SK-N-SH treated with all-trans-retinoic acid at 6 μM for 48 hours (cell line): ENCODE data around the gene CALML3.

Source experiments
- ATAC-seq: fragments of 200-7000 bp; cut with Tn5 transposase; 3 replicates; pipeline ENCODE4 v1.9.1; 2020; ENCODE audit warnings: mild to moderate bottlenecking, moderate library complexity
- ARNTL ChIP-seq: fragments of 450-650 bp; formaldehyde crosslinking; IDR thresholded peaks from 2 replicates; pipeline ENCODE4 v1.5.0; 2020; ENCODE audit warnings: low read depth, mild to moderate bottlenecking, moderate library complexity, borderline replicate concordance
- BACH2 ChIP-seq: fragments of 250-450 bp; sonication (Bioruptor Pico); IDR thresholded peaks from 2 replicates; pipeline ENCODE4 v1.9.0; 2021; ENCODE audit warnings: mild to moderate bottlenecking, borderline replicate concordance
- CSDC2 ChIP-seq: fragments of 250-450 bp; sonication (Bioruptor Pico); IDR thresholded peaks from 2 replicates; pipeline ENCODE4 v1.5.0; 2020; ENCODE audit warnings: mild to moderate bottlenecking, moderate library complexity
- GLIS3 ChIP-seq: fragments of 250-450 bp; sonication (Bioruptor Pico); IDR thresholded peaks from 2 replicates; pipeline ENCODE4 v1.5.0; 2020; ENCODE audit warnings: mild to moderate bottlenecking, moderate library complexity
- ISL1 ChIP-seq: fragments of 250-450 bp; sonication (Bioruptor Pico); IDR thresholded peaks from 2 replicates; pipeline ENCODE4 v2.1.2; 2022; ENCODE audit warnings: mild to moderate bottlenecking, moderate library complexity
- PPARA ChIP-seq: fragments of 250-450 bp; sonication (Bioruptor Pico); IDR thresholded peaks from 2 replicates; pipeline ENCODE4 v1.5.0; 2020; ENCODE audit warnings: mild to moderate bottlenecking, borderline replicate concordance
- RARB ChIP-seq: fragments of 250-450 bp; sonication (Bioruptor Pico); IDR thresholded peaks from 2 replicates; pipeline ENCODE4 v1.8.0; 2021; ENCODE audit warnings: mild to moderate bottlenecking, moderate library complexity
- SNAI2 ChIP-seq: fragments of 250-450 bp; sonication (Bioruptor Pico); IDR thresholded peaks from 2 replicates; pipeline ENCODE4 v1.5.0; 2020; ENCODE audit warnings: mild to moderate bottlenecking, moderate library complexity
- TCF4 ChIP-seq: fragments of 250-450 bp; sonication (Bioruptor Pico); IDR thresholded peaks from 2 replicates; pipeline ENCODE4 v1.8.0; 2021; ENCODE audit warnings: mild to moderate bottlenecking, moderate library complexity, borderline replicate concordance
- TOX ChIP-seq: fragments of 250-450 bp; sonication (Bioruptor Pico); IDR thresholded peaks from 2 replicates; pipeline ENCODE4 v1.8.0; 2021; ENCODE audit warnings: mild to moderate bottlenecking, moderate library complexity, borderline replicate concordance
- ZC3H10 ChIP-seq: fragments of 250-450 bp; sonication (Bioruptor Pico); IDR thresholded peaks from 2 replicates; pipeline ENCODE4 v1.5.1; 2021; ENCODE audit warnings: mild to moderate bottlenecking, moderate library complexity
- ZFP3 ChIP-seq: fragments of 250-450 bp; sonication (Bioruptor Pico); IDR thresholded peaks from 2 replicates; pipeline ENCODE4 v1.5.0; 2020; ENCODE audit warnings: mild to moderate bottlenecking, moderate library complexity
- ZNF70 ChIP-seq: fragments of 450-650 bp; formaldehyde crosslinking; IDR thresholded peaks from 2 replicates; pipeline ENCODE4 v1.5.0; 2020; ENCODE audit warnings: mild to moderate bottlenecking, moderate library complexity
- ZNF8 ChIP-seq: fragments of 450-650 bp; formaldehyde crosslinking; IDR thresholded peaks from 2 replicates; pipeline ENCODE4 v1.5.0; 2020; ENCODE audit warnings: mild to moderate bottlenecking, moderate library complexity
- TF ChIP-seq, protein P1 (sequence below): fragments of 250-450 bp; sonication (Bioruptor Pico); IDR thresholded peaks from 2 replicates; pipeline ENCODE4 v1.5.1; 2021; ENCODE audit warnings: mild to moderate bottlenecking, moderate library complexity
- TF ChIP-seq, protein P2 (sequence below): fragments of 250-450 bp; sonication (Bioruptor Pico); IDR thresholded peaks from 2 replicates; pipeline ENCODE4 v1.5.1; 2020; ENCODE audit warnings: low read depth, mild to moderate bottlenecking, moderate library complexity
- TF ChIP-seq, protein P3 (sequence below): fragments of 250-450 bp; sonication (Bioruptor Pico); IDR thresholded peaks from 2 replicates; pipeline ENCODE4 v1.8.0; 2021; ENCODE audit warnings: low read depth, mild to moderate bottlenecking, moderate library complexity, borderline replicate concordance
- TF ChIP-seq, protein P4 (sequence below): fragments of 250-450 bp; sonication (Bioruptor Pico); IDR thresholded peaks from 2 replicates; pipeline ENCODE4 v1.5.0; 2020; ENCODE audit warnings: mild to moderate bottlenecking, moderate library complexity
- TF ChIP-seq, protein P5 (sequence below): fragments of 250-450 bp; sonication (Bioruptor Pico); IDR thresholded peaks from 2 replicates; pipeline ENCODE4 v1.8.0; 2020; ENCODE audit warnings: mild to moderate bottlenecking, moderate library complexity, borderline replicate concordance

CALML3 gene

DNA sequence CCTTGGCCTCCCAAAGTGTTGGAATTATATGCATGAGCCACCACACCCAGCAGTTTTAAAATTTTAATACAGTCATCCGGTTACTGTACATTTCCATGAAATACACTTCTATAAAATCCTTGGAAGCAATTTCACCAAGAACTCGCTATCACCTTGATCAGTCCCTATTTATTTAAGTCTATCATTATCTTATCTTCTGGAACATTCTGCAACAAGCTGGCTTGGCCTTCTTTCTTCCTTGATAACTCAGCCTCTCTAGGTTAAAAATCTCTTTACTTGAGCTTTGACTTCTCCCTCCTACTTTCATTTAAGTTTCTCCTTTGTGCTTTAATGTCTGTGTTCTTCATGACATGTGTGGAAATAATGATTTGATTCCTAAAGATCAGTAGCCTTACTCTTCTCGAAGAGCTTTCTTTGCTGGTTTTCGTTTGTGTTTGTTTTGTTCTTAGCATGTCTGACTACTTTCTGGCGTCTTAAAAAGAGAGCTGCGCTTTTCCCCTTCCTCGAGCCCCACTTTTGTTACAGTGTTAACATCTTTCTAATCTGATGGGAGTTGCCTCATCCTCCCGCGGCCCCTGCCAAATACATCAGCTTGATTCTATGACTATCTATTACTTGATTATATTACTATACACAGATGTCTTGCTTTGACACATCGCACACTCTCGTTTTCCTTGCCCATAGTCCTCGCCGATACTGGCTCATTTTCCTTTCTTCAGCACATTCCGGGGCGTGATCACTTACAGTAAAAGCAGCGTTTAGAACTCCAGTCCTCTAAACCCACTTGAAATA, 14.3 kb upstream of the CALML3 start:
- no peak for TF ChIP-seq ZC3H10
- TF ChIP-seq, protein P1, sequence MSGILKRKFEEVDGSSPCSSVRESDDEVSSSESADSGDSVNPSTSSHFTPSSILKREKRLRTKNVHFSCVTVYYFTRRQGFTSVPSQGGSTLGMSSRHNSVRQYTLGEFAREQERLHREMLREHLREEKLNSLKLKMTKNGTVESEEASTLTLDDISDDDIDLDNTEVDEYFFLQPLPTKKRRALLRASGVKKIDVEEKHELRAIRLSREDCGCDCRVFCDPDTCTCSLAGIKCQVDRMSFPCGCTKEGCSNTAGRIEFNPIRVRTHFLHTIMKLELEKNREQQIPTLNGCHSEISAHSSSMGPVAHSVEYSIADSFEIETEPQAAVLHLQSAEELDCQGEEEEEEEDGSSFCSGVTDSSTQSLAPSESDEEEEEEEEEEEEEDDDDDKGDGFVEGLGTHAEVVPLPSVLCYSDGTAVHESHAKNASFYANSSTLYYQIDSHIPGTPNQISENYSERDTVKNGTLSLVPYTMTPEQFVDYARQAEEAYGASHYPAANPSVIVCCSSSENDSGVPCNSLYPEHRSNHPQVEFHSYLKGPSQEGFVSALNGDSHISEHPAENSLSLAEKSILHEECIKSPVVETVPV (CRISPR knock-in tag), result no peak
- no peak for TF ChIP-seq TCF4 (CRISPR knock-in tag)
- TF ChIP-seq, protein P2, sequence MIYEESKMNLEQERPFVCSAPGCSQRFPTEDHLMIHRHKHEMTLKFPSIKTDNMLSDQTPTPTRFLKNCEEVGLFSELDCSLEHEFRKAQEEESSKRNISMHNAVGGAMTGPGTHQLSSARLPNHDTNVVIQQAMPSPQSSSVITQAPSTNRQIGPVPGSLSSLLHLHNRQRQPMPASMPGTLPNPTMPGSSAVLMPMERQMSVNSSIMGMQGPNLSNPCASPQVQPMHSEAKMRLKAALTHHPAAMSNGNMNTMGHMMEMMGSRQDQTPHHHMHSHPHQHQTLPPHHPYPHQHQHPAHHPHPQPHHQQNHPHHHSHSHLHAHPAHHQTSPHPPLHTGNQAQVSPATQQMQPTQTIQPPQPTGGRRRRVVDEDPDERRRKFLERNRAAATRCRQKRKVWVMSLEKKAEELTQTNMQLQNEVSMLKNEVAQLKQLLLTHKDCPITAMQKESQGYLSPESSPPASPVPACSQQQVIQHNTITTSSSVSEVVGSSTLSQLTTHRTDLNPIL (CRISPR knock-in tag), result no peak
- TF ChIP-seq ZFP3 (CRISPR knock-in tag), result no peak
- no peak for TF ChIP-seq TOX (CRISPR knock-in tag)
- no peak for TF ChIP-seq RARB (CRISPR knock-in tag)
- no peak for TF ChIP-seq BACH2
- TF ChIP-seq, protein P3, sequence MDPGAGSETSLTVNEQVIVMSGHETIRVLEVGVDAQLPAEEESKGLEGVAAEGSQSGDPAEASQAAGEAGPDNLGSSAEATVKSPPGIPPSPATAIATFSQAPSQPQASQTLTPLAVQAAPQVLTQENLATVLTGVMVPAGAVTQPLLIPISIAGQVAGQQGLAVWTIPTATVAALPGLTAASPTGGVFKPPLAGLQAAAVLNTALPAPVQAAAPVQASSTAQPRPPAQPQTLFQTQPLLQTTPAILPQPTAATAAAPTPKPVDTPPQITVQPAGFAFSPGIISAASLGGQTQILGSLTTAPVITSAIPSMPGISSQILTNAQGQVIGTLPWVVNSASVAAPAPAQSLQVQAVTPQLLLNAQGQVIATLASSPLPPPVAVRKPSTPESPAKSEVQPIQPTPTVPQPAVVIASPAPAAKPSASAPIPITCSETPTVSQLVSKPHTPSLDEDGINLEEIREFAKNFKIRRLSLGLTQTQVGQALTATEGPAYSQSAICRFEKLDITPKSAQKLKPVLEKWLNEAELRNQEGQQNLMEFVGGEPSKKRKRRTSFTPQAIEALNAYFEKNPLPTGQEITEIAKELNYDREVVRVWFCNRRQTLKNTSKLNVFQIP (CRISPR knock-in tag), result no peak
- TF ChIP-seq, protein P4, sequence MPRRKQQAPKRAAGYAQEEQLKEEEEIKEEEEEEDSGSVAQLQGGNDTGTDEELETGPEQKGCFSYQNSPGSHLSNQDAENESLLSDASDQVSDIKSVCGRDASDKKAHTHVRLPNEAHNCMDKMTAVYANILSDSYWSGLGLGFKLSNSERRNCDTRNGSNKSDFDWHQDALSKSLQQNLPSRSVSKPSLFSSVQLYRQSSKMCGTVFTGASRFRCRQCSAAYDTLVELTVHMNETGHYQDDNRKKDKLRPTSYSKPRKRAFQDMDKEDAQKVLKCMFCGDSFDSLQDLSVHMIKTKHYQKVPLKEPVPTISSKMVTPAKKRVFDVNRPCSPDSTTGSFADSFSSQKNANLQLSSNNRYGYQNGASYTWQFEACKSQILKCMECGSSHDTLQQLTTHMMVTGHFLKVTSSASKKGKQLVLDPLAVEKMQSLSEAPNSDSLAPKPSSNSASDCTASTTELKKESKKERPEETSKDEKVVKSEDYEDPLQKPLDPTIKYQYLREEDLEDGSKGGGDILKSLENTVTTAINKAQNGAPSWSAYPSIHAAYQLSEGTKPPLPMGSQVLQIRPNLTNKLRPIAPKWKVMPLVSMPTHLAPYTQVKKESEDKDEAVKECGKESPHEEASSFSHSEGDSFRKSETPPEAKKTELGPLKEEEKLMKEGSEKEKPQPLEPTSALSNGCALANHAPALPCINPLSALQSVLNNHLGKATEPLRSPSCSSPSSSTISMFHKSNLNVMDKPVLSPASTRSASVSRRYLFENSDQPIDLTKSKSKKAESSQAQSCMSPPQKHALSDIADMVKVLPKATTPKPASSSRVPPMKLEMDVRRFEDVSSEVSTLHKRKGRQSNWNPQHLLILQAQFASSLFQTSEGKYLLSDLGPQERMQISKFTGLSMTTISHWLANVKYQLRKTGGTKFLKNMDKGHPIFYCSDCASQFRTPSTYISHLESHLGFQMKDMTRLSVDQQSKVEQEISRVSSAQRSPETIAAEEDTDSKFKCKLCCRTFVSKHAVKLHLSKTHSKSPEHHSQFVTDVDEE (CRISPR knock-in tag), result no peak
- no peak for TF ChIP-seq CSDC2 (CRISPR knock-in tag)
- TF ChIP-seq GLIS3, result no peak
- TF ChIP-seq, protein P5, sequence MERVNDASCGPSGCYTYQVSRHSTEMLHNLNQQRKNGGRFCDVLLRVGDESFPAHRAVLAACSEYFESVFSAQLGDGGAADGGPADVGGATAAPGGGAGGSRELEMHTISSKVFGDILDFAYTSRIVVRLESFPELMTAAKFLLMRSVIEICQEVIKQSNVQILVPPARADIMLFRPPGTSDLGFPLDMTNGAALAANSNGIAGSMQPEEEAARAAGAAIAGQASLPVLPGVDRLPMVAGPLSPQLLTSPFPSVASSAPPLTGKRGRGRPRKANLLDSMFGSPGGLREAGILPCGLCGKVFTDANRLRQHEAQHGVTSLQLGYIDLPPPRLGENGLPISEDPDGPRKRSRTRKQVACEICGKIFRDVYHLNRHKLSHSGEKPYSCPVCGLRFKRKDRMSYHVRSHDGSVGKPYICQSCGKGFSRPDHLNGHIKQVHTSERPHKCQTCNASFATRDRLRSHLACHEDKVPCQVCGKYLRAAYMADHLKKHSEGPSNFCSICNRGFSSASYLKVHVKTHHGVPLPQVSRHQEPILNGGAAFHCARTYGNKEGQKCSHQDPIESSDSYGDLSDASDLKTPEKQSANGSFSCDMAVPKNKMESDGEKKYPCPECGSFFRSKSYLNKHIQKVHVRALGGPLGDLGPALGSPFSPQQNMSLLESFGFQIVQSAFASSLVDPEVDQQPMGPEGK (CRISPR knock-in tag), result no peak
- no peak for TF ChIP-seq PPARA (CRISPR knock-in tag)
- no peak for ATAC-seq

DNA sequence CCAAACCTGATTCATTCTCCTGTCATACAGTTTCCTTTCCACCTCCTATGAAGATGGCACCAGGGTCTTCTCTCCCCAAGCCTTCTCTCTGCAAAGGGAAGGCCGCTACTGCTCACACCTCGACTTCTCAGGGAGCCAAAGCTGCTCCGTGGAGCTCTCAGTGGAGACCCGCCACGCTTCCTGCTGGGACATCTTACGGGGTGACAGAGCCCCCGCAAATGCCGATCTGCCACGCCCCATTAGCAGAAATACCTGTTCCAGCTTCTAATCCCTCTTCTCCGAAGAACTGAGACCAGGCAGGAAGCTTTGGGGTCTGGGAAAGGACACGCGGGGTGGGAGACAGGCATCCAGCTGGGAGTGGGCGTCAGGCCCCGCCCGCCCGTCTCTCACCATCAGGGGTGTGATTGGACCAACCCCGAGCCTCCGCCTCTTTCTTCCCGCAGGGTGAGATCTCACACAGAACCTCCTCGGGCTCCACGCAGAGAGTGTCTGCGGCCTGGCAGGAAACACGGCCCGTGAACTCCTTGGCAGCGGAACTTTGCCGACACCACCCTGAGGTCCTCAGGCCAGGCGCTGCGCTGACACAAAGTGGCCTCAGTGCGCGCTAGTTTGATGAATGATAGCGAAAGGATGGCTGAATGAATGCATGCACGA, 13.4 kb upstream of the CALML3 start:
- TF ChIP-seq ZNF8 (CRISPR knock-in tag) (no peak), PPARA (CRISPR knock-in tag) (no peak), ISL1 (CRISPR knock-in tag) (no peak), SNAI2 (CRISPR knock-in tag) (no peak), ZNF70 (CRISPR knock-in tag) (no peak), GLIS3 (no peak), ARNTL (CRISPR knock-in tag) (no peak), CSDC2 (CRISPR knock-in tag) (no peak), BACH2 (no peak)
- TF ChIP-seq, protein P5 (CRISPR knock-in tag), result no peak
- TF ChIP-seq, all 23 proteins: peak for 0
- ATAC-seq, result no peak
